PC-9 (cell line): ENCODE results near the gene GREB1L. TPM values are rescaled to one million over a fixed set of nuclear protein-coding genes. Genes with fewer than 3 reads are reported as not detected.

Experiments
- BruUV-seq: library from RNA; stranded (reverse); fragments of 400-500 nt; replicated peaks from 2 replicates; lab custom pipeline; 2021; lab: Mats Ljungman, UMichigan
- CTCF ChIA-PET: fragments of 300-600 bp; sonication (Branson Sonifier 250); formaldehyde crosslinking; loops from one replicate; lab custom pipeline; 2022; ENCODE audit warnings: antibody characterized with exemption; lab: Charles Lee
- POLR2A ChIA-PET: fragments of 300-600 bp; sonication (Branson Sonifier 250); formaldehyde crosslinking; loops from one replicate; lab custom pipeline; 2022; ENCODE audit warnings: antibody characterized with exemption; ENCODE audit not compliant: unreplicated experiment; lab: Charles Lee
- DNase-seq, 2 experiments: peaks; one replicate each; pipeline versions ENCODE4 v3.0.0 to v3.0.0-alpha.2; 2015 to 2022; ENCODE audit warnings: mixed read lengths in 1 of 2
- H2AFZ ChIP-seq: fragments of 200-600 bp; sonication (generic); 2 replicates; pipeline ENCODE4 v1.8.1; 2017; ENCODE audit warnings: antibody characterized with exemption
- H3F3A ChIP-seq: fragments of 200-600 bp; sonication (generic); 2 replicates; pipeline ENCODE4 v1.8.1; 2017; ENCODE audit warnings: antibody characterized with exemption, mild to moderate bottlenecking, low read depth; ENCODE audit not compliant: insufficient read depth
- H3K27ac ChIP-seq: fragments of 200-600 bp; sonication (generic); 2 replicates; pipeline ENCODE4 v1.6.1; 2016; ENCODE audit warnings: mixed run types
- H3K27me3 ChIP-seq: fragments of 200-600 bp; sonication (generic); 2 replicates; pipeline ENCODE4 v1.6.1; 2016; ENCODE audit warnings: low read depth, mixed run types; ENCODE audit not compliant: insufficient read depth
- H3K36me3 ChIP-seq: fragments of 200-600 bp; sonication (generic); 2 replicates; pipeline ENCODE4 v1.6.1; 2016; ENCODE audit warnings: low read depth, mixed run types
- H3K4me1 ChIP-seq: fragments of 200-600 bp; sonication (generic); replicated peaks from 2 replicates; pipeline ENCODE4 v1.6.1; 2016; ENCODE audit warnings: mixed run types; ENCODE audit not compliant: insufficient read depth
- H3K4me2 ChIP-seq: fragments of 200-600 bp; sonication (generic); 2 replicates; pipeline ENCODE4 v1.6.1; 2017; ENCODE audit warnings: mixed run types
- H3K4me3 ChIP-seq: fragments of 200-600 bp; sonication (generic); 2 replicates; pipeline ENCODE4 v1.6.1; 2016; ENCODE audit warnings: mixed run types
- H3K79me2 ChIP-seq: fragments of 200-600 bp; sonication (generic); 2 replicates; pipeline ENCODE4 v1.6.1; 2017; ENCODE audit warnings: low read depth, mixed run types
- H3K9me2 ChIP-seq: fragments of 200-600 bp; sonication (generic); 2 replicates; pipeline ENCODE4 v1.8.1; 2017; ENCODE audit warnings: mild to moderate bottlenecking; ENCODE audit not compliant: insufficient read depth
- H3K9me3 ChIP-seq: fragments of 200-600 bp; sonication (generic); 2 replicates; pipeline ENCODE4 v1.8.1; 2016; ENCODE audit warnings: low read depth; ENCODE audit not compliant: insufficient read depth
- H4K20me1 ChIP-seq: fragments of 200-600 bp; sonication (generic); 2 replicates; pipeline ENCODE4 v1.8.1; 2017; ENCODE audit not compliant: insufficient read depth
- CTCF ChIP-seq: fragments of 200-600 bp; sonication (generic); conservative IDR thresholded peaks from 2 replicates; pipeline ENCODE4 v1.6.1; 2017; ENCODE audit warnings: mixed run types, antibody characterized with exemption, mild to moderate bottlenecking, moderate library complexity
- EZH2 ChIP-seq: fragments of 200-600 bp; sonication (generic); IDR thresholded peaks from 2 replicates; pipeline ENCODE4 v1.8.0; 2017; ENCODE audit warnings: antibody characterized with exemption, low read depth
- intact Hi-C: fragments of 100-400 bp; cut with micrococcal nuclease; formaldehyde crosslinking; loops from one replicate; pipeline ENCODE4 v1.10.0; 2022; ENCODE audit not compliant: unreplicated experiment
- total RNA-seq: library from RNA; stranded (reverse); gene quantifications from 2 replicates; pipeline ENCODE4 v1.2.3, GENCODE V29; 2021

GREB1L gene
- total RNA-seq, 1 experiment from 2014 or later: 6.0 TPM

GRCh38 chr18:21336846-21337245, 94.8 kb downstream of the GREB1L start:
- Histone ChIP-seq H3K27me3 (no peaks in the 10 kb centered on the region), H3K79me2 (no peaks in the 10 kb centered on the region), H3K27ac (no peak overlapping the region), H3K4me3 (no peak overlapping the region), H3K36me3 (no peaks in the 10 kb centered on the region), H3K4me1 (peaks cover 20% of the 10 kb centered on the region), H3F3A (0 out of 2 replicates have a peak, but pooled peaks cover 9% of the 10 kb centered on the region), H3K9me2 (no peaks in the 10 kb centered on the region), H2AFZ (no peak overlapping the region), H3K4me2 (no peak overlapping the region), H3K9me3 (no peaks in the 10 kb centered on the region), H4K20me1 (no peaks in the 10 kb centered on the region)
- CTCF ChIA-PET: no interaction called here
- intact Hi-C loops: loop anchor here (10.0 kb wide), 2 partner anchors 58 to 72 kb away; no protein-coding TSS in a partner anchor
- POLR2A ChIA-PET: no interaction called here
- BruUV-seq: no TSS peak
- no peak for TF ChIP-seq EZH2
- no peak for TF ChIP-seq CTCF
- no peak for DNase-seq

- no peak for TF ChIP-seq CTCF
- TF ChIP-seq EZH2: no peak
- no peaks in the 10 kb centered on the region for H3K9me2 ChIP-seq
- no TSS peak for BruUV-seq
- no peaks in the 10 kb centered on the region for H3K79me2 ChIP-seq
- intact Hi-C loops: no loop called here
- no peaks in the 10 kb centered on the region for H3K27me3 ChIP-seq
- H3K4me1 ChIP-seq: peaks cover 16% of the 10 kb centered on the region
- POLR2A ChIA-PET: interaction anchor here (0.5 to 0.6 kb wide), 3 partner anchors 40 to 60 kb away, joined by 4 to 7 read pairs (median 5); no protein-coding TSS in a partner anchor
- 0 out of 2 replicates have a peak, but pooled peaks cover 9% of the 10 kb centered on the region for H3F3A ChIP-seq
- CTCF ChIA-PET: no interaction called here
- H3K4me3 ChIP-seq: no peak overlapping the region
- peak overlapping the region; percentile 41 for H3K4me2 ChIP-seq
- no peaks in the 10 kb centered on the region for H3K36me3 ChIP-seq
- H3K9me3 ChIP-seq: no peaks in the 10 kb centered on the region
- no peaks in the 10 kb centered on the region for H4K20me1 ChIP-seq
- peak; percentile 45 to 61 for DNase-seq
- peak overlapping the region; percentile 55 for H3K27ac ChIP-seq
- no peak overlapping the region for H2AFZ ChIP-seq
These were observed 99.1 kb downstream of the GREB1L start for GRCh38 chr18:21341141-21341540.

GRCh38 chr18:21342372-21342771, 100.3 kb downstream of the GREB1L start:
- no TSS peak for BruUV-seq
- H2AFZ ChIP-seq: no peak overlapping the region
- H3K4me3 ChIP-seq: no peak overlapping the region
- ChIA-PET CTCF (interaction anchor here (0.6 kb wide), 1 partner anchor 10 kb away, joined by 4 read pairs; no protein-coding TSS in a partner anchor), POLR2A (no interaction called here)
- no peaks in the 10 kb centered on the region for H3K27me3 ChIP-seq
- H3K36me3 ChIP-seq: no peaks in the 10 kb centered on the region
- no peak overlapping the region for H3K27ac ChIP-seq
- no peak for DNase-seq
- H3K79me2 ChIP-seq: no peaks in the 10 kb centered on the region
- no peaks in the 10 kb centered on the region for H3K9me2 ChIP-seq
- peaks cover 16% of the 10 kb centered on the region for H3K4me1 ChIP-seq
- H3K9me3 ChIP-seq: no peaks in the 10 kb centered on the region
- TF ChIP-seq EZH2 (no peak), CTCF (no peak)
- H3K4me2 ChIP-seq: no peak overlapping the region
- H4K20me1 ChIP-seq: no peaks in the 10 kb centered on the region
- H3F3A ChIP-seq: 0 out of 2 replicates have a peak, but pooled peaks cover 9% of the 10 kb centered on the region
- intact Hi-C loops: no loop called here
